ENCODE results near the gene HDGF. TPM values are rescaled to one million over a fixed set of nuclear protein-coding genes. Genes with fewer than 3 reads are reported as not detected.

The HDGF gene
- total RNA-seq, 1 donor from 2014 or later, result 107 TPM

GRCh38 chr1:156773607-156774006 lies 22.1 kb upstream of the HDGF start:
- DNase-seq, result no peak
- Mint-ChIP-seq H3K4me3 (no peak overlapping the region), H3K36me3 (ENCODE audit: low read depth) (peaks cover 64% of the 10 kb centered on the region), H3K27me3 (no peaks in the 10 kb centered on the region), H3K27ac (no peak overlapping the region), H3K4me1 (peaks cover 69% of the 10 kb centered on the region), H3K9me3 (no peaks in the 10 kb centered on the region)
- CTCF ChIA-PET, result no interaction called here
- TF ChIP-seq, protein P1, sequence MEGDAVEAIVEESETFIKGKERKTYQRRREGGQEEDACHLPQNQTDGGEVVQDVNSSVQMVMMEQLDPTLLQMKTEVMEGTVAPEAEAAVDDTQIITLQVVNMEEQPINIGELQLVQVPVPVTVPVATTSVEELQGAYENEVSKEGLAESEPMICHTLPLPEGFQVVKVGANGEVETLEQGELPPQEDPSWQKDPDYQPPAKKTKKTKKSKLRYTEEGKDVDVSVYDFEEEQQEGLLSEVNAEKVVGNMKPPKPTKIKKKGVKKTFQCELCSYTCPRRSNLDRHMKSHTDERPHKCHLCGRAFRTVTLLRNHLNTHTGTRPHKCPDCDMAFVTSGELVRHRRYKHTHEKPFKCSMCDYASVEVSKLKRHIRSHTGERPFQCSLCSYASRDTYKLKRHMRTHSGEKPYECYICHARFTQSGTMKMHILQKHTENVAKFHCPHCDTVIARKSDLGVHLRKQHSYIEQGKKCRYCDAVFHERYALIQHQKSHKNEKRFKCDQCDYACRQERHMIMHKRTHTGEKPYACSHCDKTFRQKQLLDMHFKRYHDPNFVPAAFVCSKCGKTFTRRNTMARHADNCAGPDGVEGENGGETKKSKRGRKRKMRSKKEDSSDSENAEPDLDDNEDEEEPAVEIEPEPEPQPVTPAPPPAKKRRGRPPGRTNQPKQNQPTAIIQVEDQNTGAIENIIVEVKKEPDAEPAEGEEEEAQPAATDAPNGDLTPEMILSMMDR (IDR thresholded peaks at IDR 0.05), result no peak
- POLR2A ChIA-PET, result no interaction called here
- intact Hi-C loops (cut with micrococcal nuclease), result no loop called here
- no peak for ATAC-seq (ENCODE audit: low read depth)

DNA sequence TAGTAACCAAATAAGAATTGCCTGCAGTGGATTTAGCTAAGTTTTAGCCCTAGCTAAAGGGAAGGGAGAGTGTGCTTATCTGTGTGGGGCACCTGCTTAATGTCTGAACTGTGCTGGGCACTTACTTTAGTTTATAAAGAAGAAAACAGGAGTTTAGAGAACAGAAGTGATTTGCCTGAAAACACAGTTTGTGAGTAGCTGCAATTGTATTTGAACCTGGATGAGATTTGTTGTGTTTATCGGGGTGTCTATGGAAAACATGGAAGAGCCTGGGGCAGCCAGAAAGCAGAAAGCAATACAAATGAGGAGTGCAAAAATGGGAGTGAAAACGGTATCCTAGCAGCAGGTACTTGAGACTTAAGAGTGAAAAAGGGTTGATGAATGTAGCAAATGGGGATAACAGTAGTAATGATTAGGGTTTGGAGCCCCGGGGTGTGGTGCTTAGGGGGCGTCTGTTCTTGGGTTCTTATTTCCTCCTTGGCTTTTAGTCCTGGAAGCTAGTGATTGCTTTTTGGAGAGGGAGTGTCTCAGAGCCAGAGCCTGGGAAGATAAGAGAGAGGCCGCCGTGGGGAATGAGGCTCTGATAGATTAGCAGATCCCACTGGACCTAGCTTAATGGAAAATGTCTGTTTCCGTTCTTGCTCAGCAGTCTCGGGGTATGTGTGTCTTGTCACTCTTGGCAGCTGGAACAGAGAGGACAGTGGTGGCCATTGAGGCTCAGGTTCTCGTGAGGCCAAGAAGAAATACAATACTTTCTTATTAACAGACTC lies 21.4 kb upstream of the HDGF start:
- no peaks in the 10 kb centered on the region for H3K9me3 Mint-ChIP-seq
- H3K36me3 Mint-ChIP-seq (ENCODE audit: low read depth), result peaks cover 63% of the 10 kb centered on the region
- intact Hi-C loops (cut with micrococcal nuclease), result no loop called here
- DNase-seq (no peak), ATAC-seq (ENCODE audit: low read depth) (no peak)
- peaks cover 71% of the 10 kb centered on the region for H3K4me1 Mint-ChIP-seq
- H3K27me3 Mint-ChIP-seq, result no peaks in the 10 kb centered on the region
- POLR2A ChIA-PET, result interaction anchor here (0.9 kb wide), 1 partner anchor 21 kb away, joined by 3 read pairs; the partner anchor contains the start of gene HDGF
- CTCF ChIA-PET, result interaction anchor here (1.4 kb wide), 1 partner anchor 47 kb away, joined by 7 read pairs; no protein-coding TSS in a partner anchor
- H3K27ac Mint-ChIP-seq, result no peak overlapping the region
- TF ChIP-seq, protein P1 (IDR thresholded peaks at IDR 0.05), result no peak
- no peak overlapping the region for H3K4me3 Mint-ChIP-seq

GRCh38 chr1:156772222-156772621 lies 20.7 kb upstream of the HDGF start:
- H3K4me1 Mint-ChIP-seq, result peaks cover 65% of the 10 kb centered on the region
- TF ChIP-seq, protein P1 (IDR thresholded peaks at IDR 0.05), result no peak
- no peaks in the 10 kb centered on the region for H3K27me3 Mint-ChIP-seq
- DNase-seq, result no peak
- H3K9me3 Mint-ChIP-seq, result no peaks in the 10 kb centered on the region
- peaks cover 58% of the 10 kb centered on the region for H3K36me3 Mint-ChIP-seq (ENCODE audit: low read depth)
- no peak for ATAC-seq (ENCODE audit: low read depth)
- no peak overlapping the region for H3K4me3 Mint-ChIP-seq
- intact Hi-C loops (cut with micrococcal nuclease), result no loop called here
- ChIA-PET POLR2A (interaction anchor here (0.9 kb wide), 1 partner anchor 21 kb away, joined by 3 read pairs; the partner anchor contains the start of gene HDGF), CTCF (interaction anchor here (1.4 kb wide), 1 partner anchor 46 kb away, joined by 7 read pairs; no protein-coding TSS in a partner anchor)
- H3K27ac Mint-ChIP-seq, result no peak overlapping the region

- H3K27ac Mint-ChIP-seq, result no peak overlapping the region
- POLR2A ChIA-PET, result interaction anchor here (0.9 to 6.2 kb wide), 5 partner anchors 10 to 341 kb away, joined by 3 to 128 read pairs (median 19); partner anchors contain the start of genes HDGF, ISG20L2, METTL25B and MRPL24
Measured at GRCh38 chr1:156768610-156769295, 17.3 kb upstream of the HDGF start.

More at GRCh38 chr1:156768610-156769295, 17.3 kb upstream of the HDGF start:
- Mint-ChIP-seq H3K27me3 (no peaks in the 10 kb centered on the region), H3K4me1 (peaks cover 51% of the 10 kb centered on the region), H3K4me3 (no peak overlapping the region), H3K9me3 (no peaks in the 10 kb centered on the region), H3K36me3 (ENCODE audit: low read depth) (peaks cover 45% of the 10 kb centered on the region)
- intact Hi-C loops (cut with micrococcal nuclease), result no loop called here
- CTCF ChIA-PET, result interaction anchor here (0.8 to 2.3 kb wide), 3 partner anchors 17 to 43 kb away, joined by 3 to 25 read pairs (median 4); partner anchors contain the start of gene HDGF
- no peak for DNase-seq
- TF ChIP-seq, protein P1 (IDR thresholded peaks at IDR 0.05), result no peak
- ATAC-seq (ENCODE audit: low read depth), result no peak
